HUES64 (cell line): Measurements from ENCODE around the gene DRAP1.

Source experiments
- H3K27ac ChIP-seq: 2 replicates; pipeline ENCODE4 v1.7.0; 2013; ENCODE audit warnings: low read depth, low read length, inconsistent platforms
- H3K27me3 ChIP-seq: 2 replicates; pipeline ENCODE4 v1.6.1; 2013; ENCODE audit warnings: mild to moderate bottlenecking, low read length; ENCODE audit not compliant: insufficient read depth
- H3K36me3 ChIP-seq: 2 replicates; pipeline ENCODE4 v1.6.1; 2013; ENCODE audit warnings: mild to moderate bottlenecking, low read length; ENCODE audit not compliant: insufficient read depth
- H3K4me1 ChIP-seq: 2 replicates; pipeline ENCODE4 v1.6.1; 2013; ENCODE audit warnings: mild to moderate bottlenecking, low read length, moderate library complexity; ENCODE audit not compliant: insufficient read depth
- H3K4me3 ChIP-seq: 2 replicates; pipeline ENCODE4 v1.5.1; 2013; ENCODE audit warnings: mild to moderate bottlenecking, low read length, moderate library complexity
- H3K9ac ChIP-seq: 2 replicates; pipeline ENCODE4 v1.6.1; 2013; ENCODE audit warnings: mild to moderate bottlenecking, low read depth, low read length
- H3K9me3 ChIP-seq: 2 replicates; pipeline ENCODE4 v1.6.1; 2013; ENCODE audit warnings: low read depth, low read length; ENCODE audit not compliant: insufficient read depth
- WGBS: fragments of 150-250, 120-280 bp; methylation state at CpG from one replicate; pipeline ENCODE4 v1.1.7; 2013; ENCODE audit warnings: missing lambda C conversion rate; 5-methylcytosine and 5-hydroxymethylcytosine counted together

Gene DRAP1

GRCh38 chr11:65958291-65958690, 39.1 kb downstream of the DRAP1 start:
- Histone ChIP-seq H3K9me3 (no peaks in the 10 kb centered on the region), H3K4me3 (no peak overlapping the region), H3K9ac (no peak overlapping the region), H3K36me3 (0 out of 2 replicates have a peak, but pooled peaks cover 3% of the 10 kb centered on the region), H3K27me3 (no peaks in the 10 kb centered on the region), H3K27ac (no peak overlapping the region), H3K4me1 (peaks cover 9% of the 10 kb centered on the region)
- 84% methylated on average over 4 of the region's 4 CpGs for WGBS

- H3K27me3 ChIP-seq: no peaks in the 10 kb centered on the region
- H3K4me1 ChIP-seq: peaks cover 9% of the 10 kb centered on the region
- no peak overlapping the region for H3K9ac ChIP-seq
- H3K36me3 ChIP-seq: peaks cover 5% of the 10 kb centered on the region; the same call in 1 of the 2 replicates
- H3K4me3 ChIP-seq: no peak overlapping the region
- H3K9me3 ChIP-seq: no peaks in the 10 kb centered on the region
- no peak overlapping the region for H3K27ac ChIP-seq
- WGBS: 89% methylated on average over 17 of the region's 17 CpGs
These were observed 39.7 kb downstream of the DRAP1 start for GRCh38 chr11:65958774-65959420.

GRCh38 chr11:65960824-65961266, 41.6 kb downstream of the DRAP1 start:
- Histone ChIP-seq H3K9ac (peak overlapping the region; percentile 81), H3K27ac (peak overlapping the region; percentile 74), H3K27me3 (no peaks in the 10 kb centered on the region), H3K4me1 (peaks cover 9% of the 10 kb centered on the region), H3K9me3 (no peaks in the 10 kb centered on the region), H3K4me3 (peak overlapping the region; percentile 74), H3K36me3 (peaks cover 24% of the 10 kb centered on the region)
- WGBS: 62% methylated on average over 16 of the region's 16 CpGs

GRCh38 chr11:65961267-65962140, 42.3 kb downstream of the DRAP1 start, which contains the start of gene SART1:
Gene SART1 (plus strand): TSS chr11:65961734. CDS start chr11:65961781, 47 bp downstream.
- H3K4me3 ChIP-seq: peak within 1 kb of the TSS; percentile 74
- no peaks in the 10 kb centered on the region for H3K27me3 ChIP-seq
- H3K9ac ChIP-seq: peak within 1 kb of the TSS; percentile 94
- H3K36me3 ChIP-seq: peaks cover 30% of the 10 kb centered on the region
- WGBS: 1% methylated on average over 97 of the region's 97 CpGs
- peaks cover 9% of the 10 kb centered on the region for H3K4me1 ChIP-seq
- H3K27ac ChIP-seq: peak within 1 kb of the TSS; percentile 89
- no peaks in the 10 kb centered on the region for H3K9me3 ChIP-seq

- Histone ChIP-seq H3K9me3 (no peaks in the 10 kb centered on the region), H3K36me3 (peaks cover 37% of the 10 kb centered on the region), H3K27ac (no peak overlapping the region), H3K4me1 (peaks cover 9% of the 10 kb centered on the region), H3K9ac (peak overlapping the region; percentile 94), H3K27me3 (no peaks in the 10 kb centered on the region), H3K4me3 (peak overlapping the region; percentile 74)
- 10% methylated on average over 13 of the region's 13 CpGs for WGBS
These were observed 42.9 kb downstream of the DRAP1 start for GRCh38 chr11:65962141-65962564.

GRCh38 chr11:65964906-65965305, 45.7 kb downstream of the DRAP1 start:
- peaks cover 56% of the 10 kb centered on the region for H3K36me3 ChIP-seq
- H3K9ac ChIP-seq: no peak overlapping the region
- peaks cover 9% of the 10 kb centered on the region for H3K4me1 ChIP-seq
- H3K27me3 ChIP-seq: no peaks in the 10 kb centered on the region
- no peak overlapping the region for H3K4me3 ChIP-seq
- H3K27ac ChIP-seq: no peak overlapping the region
- no peaks in the 10 kb centered on the region for H3K9me3 ChIP-seq
- whole genome bisulfite sequencing: 92% methylated on average over 10 of the region's 10 CpGs

GRCh38 chr11:65965986-65966762, 46.9 kb downstream of the DRAP1 start:
- no peaks in the 10 kb centered on the region for H3K9me3 ChIP-seq
- WGBS: 95% methylated on average over 36 of the region's 36 CpGs
- H3K27ac ChIP-seq: no peak overlapping the region
- H3K4me1 ChIP-seq: peaks cover 9% of the 10 kb centered on the region
- H3K27me3 ChIP-seq: no peaks in the 10 kb centered on the region
- no peak overlapping the region for H3K4me3 ChIP-seq
- H3K9ac ChIP-seq: no peak overlapping the region
- peaks cover 61% of the 10 kb centered on the region for H3K36me3 ChIP-seq

- Histone ChIP-seq H3K9ac (no peak overlapping the region), H3K27ac (no peak overlapping the region), H3K36me3 (peaks cover 69% of the 10 kb centered on the region), H3K4me3 (no peak overlapping the region), H3K27me3 (no peaks in the 10 kb centered on the region), H3K9me3 (no peaks in the 10 kb centered on the region), H3K4me1 (peaks cover 7% of the 10 kb centered on the region)
- 96% methylated on average over 30 of the region's 30 CpGs for WGBS
These were observed 48.2 kb downstream of the DRAP1 start for GRCh38 chr11:65967329-65967934.

GRCh38 chr11:65968600-65969482, 49.6 kb downstream of the DRAP1 start:
- Histone ChIP-seq H3K9me3 (no peaks in the 10 kb centered on the region), H3K27ac (no peak overlapping the region), H3K4me1 (no peaks in the 10 kb centered on the region), H3K27me3 (no peaks in the 10 kb centered on the region), H3K4me3 (no peak overlapping the region), H3K9ac (no peak overlapping the region), H3K36me3 (peaks cover 77% of the 10 kb centered on the region)
- WGBS: 95% methylated on average over 15 of the region's 15 CpGs
